ENCODE results near the gene ERBB3. TPM values are rescaled to one million over a fixed set of nuclear protein-coding genes. Genes with fewer than 3 reads are reported as not detected.

The ERBB3 gene
- total RNA-seq, 2 donors from 2014 or later, result 3.2 to 7.2 TPM

DNA sequence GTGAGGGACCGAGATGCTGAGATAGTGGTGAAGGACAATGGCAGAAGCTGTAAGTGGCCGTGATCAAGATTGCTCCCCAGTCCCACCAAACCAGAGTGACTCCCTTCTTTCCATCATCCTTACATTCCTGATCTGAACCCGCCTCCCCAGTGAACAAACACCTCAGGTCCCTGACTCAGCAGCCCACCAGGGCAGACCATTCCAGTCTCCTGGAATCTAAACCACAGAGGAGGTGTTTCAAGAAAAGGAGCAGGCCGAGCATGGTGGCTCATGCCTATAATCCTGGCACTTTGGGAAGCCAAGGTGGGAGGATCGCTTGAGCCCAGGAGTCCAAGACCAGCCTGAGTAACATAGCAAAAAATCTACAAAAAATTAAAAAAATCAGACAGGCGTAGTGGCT is 6.6 kb downstream of the ERBB3 start:
- Histone ChIP-seq H3K27me3 (no peaks in the 10 kb centered on the region), H3K4me1 (peaks cover 0 to 10% of the 10 kb centered on the region in 2 donors), H3K9me3 (no peaks in the 10 kb centered on the region), H3K36me3 (no peaks in the 10 kb centered on the region), H3K27ac (no peak overlapping the region), H3K4me3 (no peak overlapping the region)
- no peak for DNase-seq (ENCODE audit: low spot score)
- TF ChIP-seq, protein P1, sequence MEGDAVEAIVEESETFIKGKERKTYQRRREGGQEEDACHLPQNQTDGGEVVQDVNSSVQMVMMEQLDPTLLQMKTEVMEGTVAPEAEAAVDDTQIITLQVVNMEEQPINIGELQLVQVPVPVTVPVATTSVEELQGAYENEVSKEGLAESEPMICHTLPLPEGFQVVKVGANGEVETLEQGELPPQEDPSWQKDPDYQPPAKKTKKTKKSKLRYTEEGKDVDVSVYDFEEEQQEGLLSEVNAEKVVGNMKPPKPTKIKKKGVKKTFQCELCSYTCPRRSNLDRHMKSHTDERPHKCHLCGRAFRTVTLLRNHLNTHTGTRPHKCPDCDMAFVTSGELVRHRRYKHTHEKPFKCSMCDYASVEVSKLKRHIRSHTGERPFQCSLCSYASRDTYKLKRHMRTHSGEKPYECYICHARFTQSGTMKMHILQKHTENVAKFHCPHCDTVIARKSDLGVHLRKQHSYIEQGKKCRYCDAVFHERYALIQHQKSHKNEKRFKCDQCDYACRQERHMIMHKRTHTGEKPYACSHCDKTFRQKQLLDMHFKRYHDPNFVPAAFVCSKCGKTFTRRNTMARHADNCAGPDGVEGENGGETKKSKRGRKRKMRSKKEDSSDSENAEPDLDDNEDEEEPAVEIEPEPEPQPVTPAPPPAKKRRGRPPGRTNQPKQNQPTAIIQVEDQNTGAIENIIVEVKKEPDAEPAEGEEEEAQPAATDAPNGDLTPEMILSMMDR (IDR thresholded peaks at IDR 0.05), result no peak

DNA sequence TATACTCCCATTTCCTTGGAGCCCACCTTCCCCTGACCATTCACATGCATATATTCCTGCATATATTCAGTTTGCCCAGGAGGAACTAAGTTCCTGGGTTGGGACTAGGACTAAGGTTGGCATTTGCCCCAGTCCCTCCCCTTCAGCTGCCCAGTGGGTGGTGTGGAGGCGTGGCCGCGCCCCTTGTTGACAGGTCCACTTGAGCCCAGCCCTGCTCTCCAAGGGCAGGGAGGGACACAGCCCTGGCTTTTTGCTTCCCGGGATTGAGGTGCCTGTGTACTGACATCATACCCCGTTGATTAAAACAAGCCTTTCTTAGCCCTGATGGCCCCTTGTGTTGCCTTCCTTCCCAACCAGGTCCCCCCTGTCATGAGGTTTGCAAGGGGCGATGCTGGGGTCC is 7.3 kb downstream of the ERBB3 start:
- H3K27me3 ChIP-seq, result no peaks in the 10 kb centered on the region
- peak; percentile 71 for DNase-seq (ENCODE audit: low spot score)
- TF ChIP-seq, protein P1 (IDR thresholded peaks at IDR 0.05), result no peak
- H3K36me3 ChIP-seq, result no peaks in the 10 kb centered on the region
- no peaks in the 10 kb centered on the region for H3K9me3 ChIP-seq
- H3K4me1 ChIP-seq, result peaks cover 0 to 10% of the 10 kb centered on the region in 2 donors
- no peak overlapping the region for H3K4me3 ChIP-seq
- H3K27ac ChIP-seq, result peak overlapping the region in 1 of 2 donors; percentile 67

- TF ChIP-seq, protein P1 (IDR thresholded peaks at IDR 0.05), result no peak
- no peak for DNase-seq (ENCODE audit: low spot score)
- H3K9me3 ChIP-seq, result no peaks in the 10 kb centered on the region
- H3K4me1 ChIP-seq, result no peaks in the 10 kb centered on the region
- no peak overlapping the region for H3K27ac ChIP-seq
- H3K27me3 ChIP-seq, result no peaks in the 10 kb centered on the region
- no peak overlapping the region for H3K4me3 ChIP-seq
- H3K36me3 ChIP-seq, result no peaks in the 10 kb centered on the region
Observed at GRCh38 chr12:56097738-56098137, 17.8 kb downstream of the ERBB3 start.

DNA sequence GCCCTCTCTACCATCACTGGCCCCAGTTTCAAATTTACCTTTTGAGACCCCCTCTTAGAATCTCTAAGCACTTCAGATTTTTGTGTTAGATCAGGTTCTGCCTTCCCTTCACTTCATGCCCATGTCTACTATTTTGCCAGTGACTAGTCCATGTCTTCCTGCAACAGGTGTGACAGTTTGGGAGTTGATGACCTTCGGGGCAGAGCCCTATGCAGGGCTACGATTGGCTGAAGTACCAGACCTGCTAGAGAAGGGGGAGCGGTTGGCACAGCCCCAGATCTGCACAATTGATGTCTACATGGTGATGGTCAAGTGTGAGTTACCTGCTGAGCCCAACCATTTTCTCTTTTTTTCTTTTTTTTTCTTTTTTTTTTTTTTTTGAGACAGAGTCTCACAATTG is 18.6 kb downstream of the ERBB3 start:
- Histone ChIP-seq H3K27me3 (no peaks in the 10 kb centered on the region), H3K4me1 (peaks cover 0 to 7% of the 10 kb centered on the region in 2 donors), H3K36me3 (no peaks in the 10 kb centered on the region), H3K27ac (no peak overlapping the region), H3K4me3 (no peak overlapping the region), H3K9me3 (no peaks in the 10 kb centered on the region)
- no peak for DNase-seq (ENCODE audit: low spot score)
- TF ChIP-seq, protein P1 (IDR thresholded peaks at IDR 0.05), result no peak

- Histone ChIP-seq H3K4me1 (peaks cover 0 to 9% of the 10 kb centered on the region in 2 donors), H3K27me3 (no peaks in the 10 kb centered on the region), H3K27ac (no peak overlapping the region), H3K9me3 (no peaks in the 10 kb centered on the region), H3K4me3 (no peak overlapping the region), H3K36me3 (no peaks in the 10 kb centered on the region)
- DNase-seq (ENCODE audit: low spot score), result no peak
- TF ChIP-seq, protein P1 (IDR thresholded peaks at IDR 0.05), result no peak
Observed at GRCh38 chr12:56099787-56100186, 19.8 kb downstream of the ERBB3 start.

GRCh38 chr12:56101045-56101444 is 21.1 kb downstream of the ERBB3 start:
- Histone ChIP-seq H3K27ac (no peak overlapping the region), H3K36me3 (no peaks in the 10 kb centered on the region), H3K27me3 (no peaks in the 10 kb centered on the region), H3K9me3 (no peaks in the 10 kb centered on the region), H3K4me3 (no peak overlapping the region), H3K4me1 (peaks cover 0 to 20% of the 10 kb centered on the region in 2 donors)
- TF ChIP-seq, protein P1 (IDR thresholded peaks at IDR 0.05), result no peak
- DNase-seq (ENCODE audit: low spot score), result no peak
